Superior temporal gyrus (tissue), 1 donor: ENCODE results near the gene GJD4.

Experiments
- DNase-seq: peaks from one replicate; pipeline ENCODE4 v3.0.0-alpha.2; 2016; ENCODE audit errors: extremely low spot score

GJD4 gene

GRCh38 chr10:35579116-35579515 lies 26.0 kb upstream of the GJD4 start:
- DNase-seq = no peak

- no peak for DNase-seq
Measured at GRCh38 chr10:35579726-35580422, 25.3 kb upstream of the GJD4 start.

- no peak for DNase-seq
Measured at GRCh38 chr10:35580423-35580770, 24.7 kb upstream of the GJD4 start.

GRCh38 chr10:35581655-35582054 lies 23.5 kb upstream of the GJD4 start:
- no peak for DNase-seq

- DNase-seq = no peak
Measured at GRCh38 chr10:35584946-35585345, 20.2 kb upstream of the GJD4 start.

GRCh38 chr10:35585356-35585755 lies 19.8 kb upstream of the GJD4 start:
- DNase-seq = no peak

GRCh38 chr10:35585903-35586535 lies 19.1 kb upstream of the GJD4 start:
- no peak for DNase-seq

- DNase-seq = no peak
Measured at GRCh38 chr10:35588836-35589235, 16.3 kb upstream of the GJD4 start.

GRCh38 chr10:35592441-35592840 lies 12.7 kb upstream of the GJD4 start:
- no peak for DNase-seq

GRCh38 chr10:35594115-35595079 lies 10.7 kb upstream of the GJD4 start:
- no peak for DNase-seq

- no peak for DNase-seq
Measured at GRCh38 chr10:35595106-35595505, 10.0 kb upstream of the GJD4 start.

- DNase-seq = no peak
Measured at GRCh38 chr10:35598379-35598778, 6.8 kb upstream of the GJD4 start.

- DNase-seq = no peak
Measured at GRCh38 chr10:35600193-35600592, 4.9 kb upstream of the GJD4 start.

GRCh38 chr10:35606430-35606829 lies 1.3 kb downstream of the GJD4 start:
- no peak for DNase-seq

GRCh38 chr10:35607475-35608327 lies 2.6 kb downstream of the GJD4 start:
- DNase-seq = no peak

- DNase-seq = no peak
Measured at GRCh38 chr10:35608328-35608672, 3.2 kb downstream of the GJD4 start.

GRCh38 chr10:35611750-35612149 lies 6.6 kb downstream of the GJD4 start:
- DNase-seq = no peak

GRCh38 chr10:35612385-35613106 lies 7.4 kb downstream of the GJD4 start:
- no peak for DNase-seq

GRCh38 chr10:35613107-35613440 lies 7.9 kb downstream of the GJD4 start:
- no peak for DNase-seq

- peak; percentile 18 for DNase-seq
Measured at GRCh38 chr10:35613597-35614226, 8.6 kb downstream of the GJD4 start.

- no peak for DNase-seq
Measured at GRCh38 chr10:35614312-35614711, 9.2 kb downstream of the GJD4 start.
